Omental fat pad (tissue), 4 donors: ENCODE measurements around the gene INSIG1. TPM values are rescaled to one million over a fixed set of nuclear protein-coding genes. Genes with fewer than 3 reads are reported as not detected.

Experiments used
- ATAC-seq: fragments of 150-250 bp; one replicate; pipeline ENCODE4 v1.9.1; 2016; ENCODE audit warnings: mild to moderate bottlenecking, moderate library complexity; ENCODE audit not compliant: low FRiP score
- DNase-seq: peaks from one replicate; pipeline ENCODE4 v3.0.0-alpha.2; 2019; ENCODE audit warnings: low spot score
- CTCF ChIP-seq, 3 donors: fragments of 450-650 bp; IDR thresholded peaks; one replicate each; pipeline ENCODE4 v1.5.1; 2016 to 2017; ENCODE audit warnings: antibody characterized with exemption in 3 of 3, mild to moderate bottlenecking in 3 of 3, moderate library complexity in 2 of 3
- total RNA-seq, 4 donors: library from RNA; depleted of rRNA; stranded (reverse); fragments of >200 nt; gene quantifications; one replicate each; pipeline ENCODE4 v1.1.0, GENCODE V29; 2016

The INSIG1 gene
- total RNA-seq, 4 donors from 2014 or later, result 85.6 to 244 (median 107) TPM

DNA sequence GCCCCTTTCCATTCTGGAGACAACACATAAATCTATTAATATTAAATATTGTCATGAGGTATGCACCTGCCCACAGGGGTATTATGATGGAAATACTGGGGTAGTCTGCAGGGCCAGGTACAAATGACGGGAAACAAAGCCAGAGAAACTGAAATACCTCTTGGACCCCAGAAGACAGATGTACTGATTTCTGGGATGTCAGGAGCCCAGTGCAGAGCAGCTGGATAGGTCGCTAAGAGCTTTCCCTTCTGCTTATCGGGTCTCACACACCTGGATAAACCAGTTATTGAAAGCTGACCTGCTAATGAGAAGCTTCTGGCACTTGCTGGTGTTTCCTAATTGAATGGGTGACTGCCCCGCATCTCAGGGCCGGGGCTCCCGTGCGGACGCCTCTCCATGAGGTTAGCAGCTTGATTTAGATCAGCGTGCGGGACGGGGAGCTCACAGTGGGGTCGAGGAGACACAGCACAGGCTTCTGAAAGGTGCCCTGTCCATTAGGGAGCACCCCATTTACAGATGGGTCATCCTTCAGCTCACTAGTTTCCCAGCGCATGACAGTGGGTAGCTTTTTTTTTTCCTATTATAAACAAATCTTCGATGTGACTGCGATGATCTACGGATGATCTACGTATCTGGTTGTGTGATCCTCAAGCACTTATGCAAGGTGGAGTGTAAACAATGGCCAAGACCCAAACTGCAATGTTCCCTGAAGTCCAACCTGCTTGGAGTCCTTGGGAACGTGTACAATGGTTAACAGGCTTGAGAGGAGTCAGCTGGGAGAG is 1.5 kb upstream of the INSIG1 start:
- no peak for ATAC-seq
- DNase-seq, result no peak

DNA sequence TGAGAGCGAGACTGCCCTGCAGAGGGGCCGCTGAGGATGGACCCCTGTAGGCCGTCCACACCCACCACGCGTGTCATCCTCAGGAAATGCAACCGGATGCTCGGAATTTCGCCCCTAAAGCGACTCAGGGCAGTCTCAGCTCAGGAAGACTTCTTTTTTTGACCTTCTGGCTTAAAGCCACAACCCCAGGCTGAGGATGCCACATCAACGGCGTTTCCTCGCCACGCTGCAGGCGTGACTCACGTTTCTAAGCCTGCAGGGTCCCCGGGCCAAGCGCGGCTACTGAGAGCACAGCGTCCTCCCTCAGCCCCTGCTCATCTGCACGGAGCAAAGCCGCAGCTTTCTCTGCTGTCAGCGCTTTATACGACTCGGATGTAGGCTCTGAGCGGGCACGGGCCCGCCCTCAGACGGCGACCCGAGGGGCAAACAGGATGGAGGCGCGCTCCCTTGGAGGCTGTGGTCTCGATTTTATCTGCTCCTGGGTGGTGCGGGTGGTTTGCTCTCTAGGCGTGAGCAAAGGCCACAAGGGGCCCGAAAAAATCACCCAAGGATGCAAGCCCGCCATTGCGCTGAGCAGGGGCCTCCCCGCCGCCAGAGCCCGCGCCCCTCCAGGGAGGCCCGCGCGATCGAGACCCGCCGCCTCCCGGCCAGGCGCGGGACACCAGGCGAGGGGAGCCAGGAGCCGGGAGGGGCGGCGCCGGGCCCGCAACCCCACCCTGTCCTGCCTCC is 726 bp upstream of the INSIG1 start:
- ATAC-seq, result peak; percentile 78
- DNase-seq, result no peak
- no peak for TF ChIP-seq CTCF (IDR thresholded peaks at IDR 0.05)

More for the DNA sequence above, 1.5 kb upstream of the INSIG1 start:
- no peak for TF ChIP-seq CTCF (IDR thresholded peaks at IDR 0.05)

DNA sequence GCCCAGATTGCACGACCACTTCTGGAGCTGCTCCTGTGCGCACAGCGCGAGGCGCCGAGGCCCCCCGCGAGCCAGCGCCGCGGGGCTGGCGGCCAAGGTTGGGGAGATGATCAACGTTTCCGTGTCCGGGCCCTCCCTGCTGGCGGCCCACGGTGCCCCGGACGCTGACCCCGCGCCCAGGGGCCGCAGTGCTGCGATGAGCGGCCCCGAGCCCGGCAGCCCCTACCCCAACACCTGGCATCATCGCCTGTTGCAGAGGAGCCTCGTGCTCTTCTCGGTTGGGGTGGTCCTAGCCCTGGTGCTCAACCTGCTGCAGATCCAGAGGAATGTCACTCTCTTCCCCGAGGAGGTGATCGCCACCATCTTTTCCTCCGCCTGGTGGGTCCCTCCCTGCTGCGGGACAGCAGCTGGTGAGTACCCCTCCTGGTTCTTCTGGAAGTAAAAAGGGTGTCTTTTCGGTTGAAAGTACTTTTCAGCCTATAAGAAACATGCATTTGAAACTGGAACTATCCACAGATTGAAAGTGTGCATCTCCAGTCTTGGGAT is 683 bp downstream of the INSIG1 start:
- DNase-seq (no peak), ATAC-seq (no peak)
- TF ChIP-seq CTCF (IDR thresholded peaks at IDR 0.05), result no peak

GRCh38 chr7:155298834-155299534 is 1.3 kb downstream of the INSIG1 start:
- ATAC-seq (peak; percentile 79), DNase-seq (peak; percentile 75)
- TF ChIP-seq CTCF (IDR thresholded peaks at IDR 0.05), result no peak

DNA sequence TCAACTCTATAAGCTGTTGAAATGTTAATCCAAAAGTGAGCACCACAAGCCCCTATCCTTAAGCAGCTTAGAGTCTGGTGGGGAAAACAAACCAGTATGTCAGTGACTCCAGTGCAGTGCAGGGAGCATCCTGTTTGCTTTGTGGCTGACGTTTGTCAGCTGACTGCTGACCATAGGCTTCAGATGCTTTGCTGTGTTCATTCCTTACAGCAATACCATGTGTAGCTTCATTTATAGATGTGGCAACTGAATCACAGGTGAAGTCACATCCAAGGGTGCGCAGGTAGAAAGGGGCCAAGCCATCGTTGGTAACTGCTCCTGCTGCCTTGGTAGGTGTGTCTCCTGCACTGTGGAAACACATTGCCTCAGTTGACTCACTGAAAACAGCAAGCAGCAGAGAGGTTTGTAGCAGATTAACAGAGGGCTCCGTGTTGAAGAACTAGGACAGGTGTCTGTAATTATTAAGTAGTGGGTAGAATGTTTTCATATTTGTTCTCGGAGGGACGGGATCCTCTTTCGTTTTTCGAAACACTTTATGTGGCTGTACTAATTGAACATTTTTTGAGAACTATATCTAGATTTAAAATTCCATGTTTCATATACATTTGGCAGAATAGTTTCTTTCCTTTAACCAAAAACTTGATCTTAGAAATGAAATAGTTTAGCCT is 2.0 kb downstream of the INSIG1 start:
- ATAC-seq (no peak), DNase-seq (no peak)
- TF ChIP-seq CTCF (IDR thresholded peaks at IDR 0.05), result no peak

- no peak for TF ChIP-seq CTCF (IDR thresholded peaks at IDR 0.05)
- ATAC-seq, result no peak
- DNase-seq, result no peak
These were observed 3.2 kb downstream of the INSIG1 start for GRCh38 chr7:155300641-155301452.
